GM13977 (cell line): ENCODE data around the gene ATG2B.

ENCODE experiments used
- DNase-seq: peaks from one replicate; pipeline ENCODE4 v3.0.0; 2012; ENCODE audit warnings: low spot score
- in situ Hi-C: fragments of 300-500 bp; cut with MboI; formaldehyde crosslinking; loops from one replicate; pipeline ENCODE4 v1.12.0; 2022; ENCODE audit warnings: low sequenced_read_pairs, low pct_unique_long_range_greater_than_20kb, mixed read lengths, inconsistent platforms; ENCODE audit not compliant: unreplicated experiment
- TF ChIP-seq, protein P1 (sequence below): IDR thresholded peaks from 2 replicates; pipeline ENCODE4 v1.5.1; 2012; ENCODE audit warnings: mild to moderate bottlenecking, control low read depth; ENCODE audit not compliant: insufficient read depth; ENCODE audit errors: extremely low read depth, missing control alignments

The ATG2B gene

GRCh38 chr14:96383445-96383844 is 20.3 kb upstream of the ATG2B start:
- DNase-seq, result no peak
- in situ Hi-C loops, result no loop called here
- TF ChIP-seq, protein P1, sequence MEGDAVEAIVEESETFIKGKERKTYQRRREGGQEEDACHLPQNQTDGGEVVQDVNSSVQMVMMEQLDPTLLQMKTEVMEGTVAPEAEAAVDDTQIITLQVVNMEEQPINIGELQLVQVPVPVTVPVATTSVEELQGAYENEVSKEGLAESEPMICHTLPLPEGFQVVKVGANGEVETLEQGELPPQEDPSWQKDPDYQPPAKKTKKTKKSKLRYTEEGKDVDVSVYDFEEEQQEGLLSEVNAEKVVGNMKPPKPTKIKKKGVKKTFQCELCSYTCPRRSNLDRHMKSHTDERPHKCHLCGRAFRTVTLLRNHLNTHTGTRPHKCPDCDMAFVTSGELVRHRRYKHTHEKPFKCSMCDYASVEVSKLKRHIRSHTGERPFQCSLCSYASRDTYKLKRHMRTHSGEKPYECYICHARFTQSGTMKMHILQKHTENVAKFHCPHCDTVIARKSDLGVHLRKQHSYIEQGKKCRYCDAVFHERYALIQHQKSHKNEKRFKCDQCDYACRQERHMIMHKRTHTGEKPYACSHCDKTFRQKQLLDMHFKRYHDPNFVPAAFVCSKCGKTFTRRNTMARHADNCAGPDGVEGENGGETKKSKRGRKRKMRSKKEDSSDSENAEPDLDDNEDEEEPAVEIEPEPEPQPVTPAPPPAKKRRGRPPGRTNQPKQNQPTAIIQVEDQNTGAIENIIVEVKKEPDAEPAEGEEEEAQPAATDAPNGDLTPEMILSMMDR, result no peak

GRCh38 chr14:96380735-96381134 is 17.6 kb upstream of the ATG2B start:
- in situ Hi-C loops, result no loop called here
- no peak for DNase-seq
- TF ChIP-seq, protein P1, result no peak

GRCh38 chr14:96376093-96376492 is 13.0 kb upstream of the ATG2B start:
- DNase-seq, result no peak
- TF ChIP-seq, protein P1, result no peak

GRCh38 chr14:96373538-96373937 is 10.4 kb upstream of the ATG2B start:
- DNase-seq, result no peak
- TF ChIP-seq, protein P1, result no peak
- in situ Hi-C loops, result no loop called here

More at GRCh38 chr14:96376093-96376492, 13.0 kb upstream of the ATG2B start:
- in situ Hi-C loops, result no loop called here

DNA sequence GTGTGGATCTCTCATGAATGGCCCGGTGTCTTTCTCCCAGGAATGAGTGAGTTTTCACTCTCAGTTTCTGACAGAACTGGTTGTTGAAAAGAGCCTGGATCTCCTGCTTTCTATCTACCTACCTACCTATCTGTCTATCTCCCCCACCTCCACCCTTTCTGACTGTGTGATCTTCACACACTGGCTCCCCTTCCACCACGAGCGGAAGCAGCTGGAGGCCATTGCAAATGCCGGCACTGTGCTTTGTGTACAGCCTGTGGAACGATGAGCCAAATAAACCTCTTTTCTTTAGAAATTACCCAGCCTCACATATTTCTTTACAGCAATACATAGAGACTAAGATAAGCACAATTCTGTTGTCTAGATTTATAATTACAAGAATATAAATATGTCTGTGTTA is 7.4 kb upstream of the ATG2B start:
- TF ChIP-seq, protein P1, result no peak
- in situ Hi-C loops, result no loop called here
- no peak for DNase-seq

GRCh38 chr14:96368534-96368933 is 5.4 kb upstream of the ATG2B start:
- TF ChIP-seq, protein P1, result no peak
- in situ Hi-C loops, result no loop called here
- DNase-seq, result no peak

DNA sequence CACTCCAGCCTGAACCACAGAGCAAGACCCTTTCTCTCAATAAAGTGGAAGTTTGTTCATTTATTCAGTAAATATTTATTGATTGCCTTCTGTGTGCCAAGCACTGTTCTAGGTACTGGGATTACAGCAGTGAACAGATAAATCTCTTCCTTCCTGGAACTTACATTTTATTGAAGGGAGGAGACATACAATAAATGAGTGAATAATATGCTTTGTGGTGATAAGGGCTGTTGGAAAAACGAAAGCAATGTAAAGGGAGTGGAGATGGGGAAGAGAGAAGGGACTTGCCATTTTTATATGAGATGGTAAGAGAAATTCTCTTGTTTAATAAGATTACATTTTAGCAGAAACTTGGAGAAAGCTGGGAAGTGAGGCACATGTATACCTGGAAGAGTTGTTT is 1.8 kb upstream of the ATG2B start:
- in situ Hi-C loops, result no loop called here

More for the DNA sequence above, 1.8 kb upstream of the ATG2B start:
- no peak for DNase-seq
- TF ChIP-seq, protein P1, result no peak
